ENCODE results near the gene SFXN5. TPM values are rescaled to one million over a fixed set of nuclear protein-coding genes. Genes with fewer than 3 reads are reported as not detected.

The SFXN5 gene
- total and polyA plus RNA-seq, 2 of the 8 experiments (the other 6 are each of a cell fraction or from before 2014, with no cell fraction given): 29.3 to 33.1 TPM

DNA sequence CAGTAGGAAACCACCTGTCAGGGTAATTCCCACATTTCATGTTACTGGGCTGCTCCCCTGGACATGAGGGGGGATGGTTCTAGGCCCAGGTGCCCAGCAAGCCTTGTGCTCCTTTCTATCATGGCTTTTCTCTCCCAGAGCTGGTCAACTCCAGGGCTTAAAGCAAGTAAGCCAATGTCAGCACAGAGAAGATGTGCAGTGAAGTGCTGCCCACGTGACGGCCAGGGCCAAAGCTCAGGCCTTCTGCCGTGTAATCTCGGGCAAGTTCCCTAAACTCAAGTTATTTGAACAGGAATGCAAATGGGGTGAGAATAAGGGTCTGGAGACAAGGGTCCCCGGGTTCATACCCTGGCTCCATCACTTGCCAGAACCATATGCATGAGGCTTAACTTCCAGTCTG is 16.5 kb downstream of the SFXN5 start:
- no peak overlapping the region for H2AFZ ChIP-seq (ENCODE audit: low read length)
- no peak for FAIRE-seq

More for the DNA sequence above, 16.5 kb downstream of the SFXN5 start:
- H3K23me2 ChIP-seq (ENCODE audit: low read depth, low read length): no peaks in the 10 kb centered on the region
- no peak overlapping the region for H2BK20ac ChIP-seq (ENCODE audit: low read length)
- no peak overlapping the region for H2BK120ac ChIP-seq (replicated peaks; ENCODE audit: low read depth, low read length)
- no peak overlapping the region for H3K4me3 ChIP-seq (ENCODE audit: extremely low read depth in 1 of 4, insufficient read depth in 2 of 4, low read depth in 3 of 4, low read length in 4 of 4)
- no peak overlapping the region for H4K91ac ChIP-seq (replicated peaks; ENCODE audit: insufficient read length, low read length)
- H4K5ac ChIP-seq (ENCODE audit: insufficient read length, low read depth, low read length): no peak overlapping the region
- H3K56ac ChIP-seq (replicated peaks; ENCODE audit: insufficient read length, low read depth, low read length): no peak overlapping the region
- H3K27ac ChIP-seq (ENCODE audit: low read depth, low read length): no peak overlapping the region
- H3K4me1 ChIP-seq (replicated peaks in 1 of 4; ENCODE audit: control insufficient read depth in 3 of 4, insufficient read depth in 4 of 4, low read length in 3 of 4): peaks cover 0 to 6% (median 3%) of the 10 kb centered on the region in 4 experiments; a peak in 4 of 7 replicates
- peaks cover 0 to 13% of the 10 kb centered on the region in 2 experiments; a peak in 1 of 4 replicates for H3K79me2 ChIP-seq (ENCODE audit: control insufficient read depth in 1 of 2, insufficient read depth in 2 of 2, low read length in 2 of 2)
- no peak overlapping the region for H2BK12ac ChIP-seq (ENCODE audit: low read depth, low read length)
- TF ChIP-seq RNF2 (IDR thresholded peaks at IDR 0.05; ENCODE audit: borderline replicate concordance, low read depth, low read length, missing control alignments, poor library complexity, severe bottlenecking) (no peak), CTBP2 (IDR thresholded peaks at IDR 0.05; ENCODE audit: borderline replicate concordance, insufficient read depth, insufficient read length, low read length) (no peak), SIX5 (IDR thresholded peaks at IDR 0.05; ENCODE audit: low read depth, low read length) (no peak), SRF (IDR thresholded peaks at IDR 0.05; ENCODE audit: low read depth, low read length) (no peak), GTF2F1 (IDR thresholded peaks at IDR 0.05; ENCODE audit: borderline replicate concordance, low read depth, low read length) (no peak), NRF1 (IDR thresholded peaks at IDR 0.05; ENCODE audit: low read depth, low read length) (no peak), CREB1 (IDR thresholded peaks at IDR 0.05) (no peak), TBP (IDR thresholded peaks at IDR 0.05; ENCODE audit: low read depth, low read length) (no peak), RXRA (IDR thresholded peaks at IDR 0.05; ENCODE audit: insufficient read depth, low read depth, low read length) (no peak)
- ChIA-PET CTCF (ENCODE audit: partially characterized antibody) (interaction anchor here (2.3 to 3.4 kb wide), 2 partner anchors 10 to 31 kb away, joined by 7 to 14 read pairs; no protein-coding TSS in a partner anchor), POLR2A (ENCODE audit: partially characterized antibody) (interaction anchor here (1.8 kb wide), 1 partner anchor 9 kb away, joined by 5 read pairs; no protein-coding TSS in a partner anchor)
- DNase-seq (ENCODE audit: low read depth in 1 of 2, low spot score in 2 of 2): no peak
- H3K23ac ChIP-seq (ENCODE audit: insufficient read length): no peak overlapping the region
- H4K8ac ChIP-seq (ENCODE audit: extremely low read depth, insufficient read depth, low read length): no peak overlapping the region
- H3K27me3 ChIP-seq (replicated peaks in 1 of 4; ENCODE audit: control insufficient read depth in 3 of 4, extremely low read depth in 1 of 4, insufficient read depth in 3 of 4, low read length in 3 of 4): no peaks in the 10 kb centered on the region
- no peak overlapping the region for H3K14ac ChIP-seq (ENCODE audit: insufficient read length)
- H2AK5ac ChIP-seq (ENCODE audit: low read depth, low read length): no peak overlapping the region
- H3K9ac ChIP-seq (replicated peaks in 1 of 4; ENCODE audit: extremely low read depth in 1 of 4, low read depth in 3 of 4, low read length in 3 of 4): no peak overlapping the region
- H3K4ac ChIP-seq (replicated peaks; ENCODE audit: insufficient read length, low read depth, low read length): no peak overlapping the region
- H2BK5ac ChIP-seq (ENCODE audit: low read depth, low read length): no peak overlapping the region
- 87% methylated on average over 5 of the region's 5 CpGs; no CpG with 5 or more reads in 1 of the 2 experiments for WGBS, 2 experiments (ENCODE audit: extremely low coverage in 1 of 2, insufficient coverage in 1 of 2, insufficient read length in 1 of 2, insufficient replicate concordance in 2 of 2, low coverage in 1 of 2, low lambda C conversion rate in 2 of 2, missing lambda C conversion rate in 1 of 2)
- H3K79me1 ChIP-seq (ENCODE audit: low read depth, low read length): 0 out of 2 replicates have a peak, but pooled peaks cover 3% of the 10 kb centered on the region
- H3K9me3 ChIP-seq (ENCODE audit: insufficient read depth in 2 of 2, low read depth in 1 of 2, low read length in 1 of 2): peaks cover 7 to 14% of the 10 kb centered on the region in 2 experiments; a peak in 2 of 4 replicates
- no peak overlapping the region for H2BK15ac ChIP-seq (ENCODE audit: low read length)
- peaks cover 0 to 18% (median 7%) of the 10 kb centered on the region in 4 experiments; a peak in 6 of 8 replicates for H3K36me3 ChIP-seq (ENCODE audit: control insufficient read depth in 2 of 4, insufficient read depth in 4 of 4, low read length in 3 of 4)
- no peak overlapping the region for H3K18ac ChIP-seq (ENCODE audit: extremely low read depth, low read length)
- no peaks in the 10 kb centered on the region for H4K20me1 ChIP-seq (replicated peaks in 1 of 2; ENCODE audit: control insufficient read depth in 1 of 2, insufficient read depth in 2 of 2, low read length in 2 of 2)
- no peak overlapping the region for H3K4me2 ChIP-seq (ENCODE audit: insufficient read depth in 1 of 2, low read depth in 2 of 2, low read length in 2 of 2)
